PC-9 (cell line): ENCODE measurements around the gene ADAMTS2.

ENCODE experiments used
- EZH2 ChIP-seq: fragments of 200-600 bp; sonication (generic); IDR thresholded peaks from 2 replicates; pipeline ENCODE4 v1.8.0; 2017; ENCODE audit warnings: antibody characterized with exemption, low read depth
- TF ChIP-seq, protein P1 (sequence below): fragments of 200-600 bp; sonication (generic); conservative IDR thresholded peaks from 2 replicates; pipeline ENCODE4 v1.6.1; 2017; ENCODE audit warnings: mixed run types, antibody characterized with exemption, mild to moderate bottlenecking, moderate library complexity

DNA sequence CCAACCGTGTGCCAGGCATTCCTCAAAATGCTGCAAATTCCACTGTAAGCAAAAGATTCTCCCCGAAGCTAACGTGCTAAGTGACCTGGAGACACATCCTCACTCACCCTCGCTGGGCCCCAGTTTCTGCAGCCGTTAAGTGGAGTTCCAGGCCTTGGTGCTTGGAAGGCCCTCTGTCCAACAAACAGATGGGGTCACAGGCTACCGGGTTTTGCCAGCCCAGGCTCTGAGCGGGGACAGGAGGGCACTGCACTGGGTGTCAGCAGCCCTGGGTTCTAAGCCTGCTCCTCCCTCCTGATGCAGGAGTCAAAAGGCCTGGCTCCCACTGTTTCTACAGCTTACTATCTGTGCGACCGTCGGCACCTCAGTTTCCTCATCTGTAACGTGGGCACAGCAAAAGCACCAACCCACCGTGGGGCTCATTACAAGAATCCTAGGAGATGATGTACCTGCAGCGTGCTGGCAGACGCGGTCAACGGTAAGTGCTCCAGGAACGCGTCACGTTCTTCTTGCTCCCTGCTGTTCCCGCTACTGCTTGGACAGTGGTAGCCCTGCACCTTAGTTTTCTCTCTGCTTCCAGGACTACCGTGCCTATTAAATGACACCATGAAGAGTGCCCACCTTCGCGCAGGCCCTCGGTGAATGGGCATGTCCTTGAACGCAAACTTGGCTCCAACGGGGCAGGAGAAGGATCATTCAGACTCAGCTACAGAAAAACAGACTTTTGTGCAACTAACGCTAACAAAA, 84.8 kb downstream of the ADAMTS2 start:
- TF ChIP-seq, protein P1, sequence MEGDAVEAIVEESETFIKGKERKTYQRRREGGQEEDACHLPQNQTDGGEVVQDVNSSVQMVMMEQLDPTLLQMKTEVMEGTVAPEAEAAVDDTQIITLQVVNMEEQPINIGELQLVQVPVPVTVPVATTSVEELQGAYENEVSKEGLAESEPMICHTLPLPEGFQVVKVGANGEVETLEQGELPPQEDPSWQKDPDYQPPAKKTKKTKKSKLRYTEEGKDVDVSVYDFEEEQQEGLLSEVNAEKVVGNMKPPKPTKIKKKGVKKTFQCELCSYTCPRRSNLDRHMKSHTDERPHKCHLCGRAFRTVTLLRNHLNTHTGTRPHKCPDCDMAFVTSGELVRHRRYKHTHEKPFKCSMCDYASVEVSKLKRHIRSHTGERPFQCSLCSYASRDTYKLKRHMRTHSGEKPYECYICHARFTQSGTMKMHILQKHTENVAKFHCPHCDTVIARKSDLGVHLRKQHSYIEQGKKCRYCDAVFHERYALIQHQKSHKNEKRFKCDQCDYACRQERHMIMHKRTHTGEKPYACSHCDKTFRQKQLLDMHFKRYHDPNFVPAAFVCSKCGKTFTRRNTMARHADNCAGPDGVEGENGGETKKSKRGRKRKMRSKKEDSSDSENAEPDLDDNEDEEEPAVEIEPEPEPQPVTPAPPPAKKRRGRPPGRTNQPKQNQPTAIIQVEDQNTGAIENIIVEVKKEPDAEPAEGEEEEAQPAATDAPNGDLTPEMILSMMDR: no peak
- no peak for TF ChIP-seq EZH2
